Fibroblast of upper back skin (primary cell): ENCODE results near the gene CMTM6.
"Not testable (repeated sequence)": the region's sequence is repeated elsewhere in the genome, so short reads cannot be mapped to it uniquely, and the experiment has no call there.

Source experiments
- DNase-seq: peaks from one replicate; pipeline ENCODE4 v3.0.0-alpha.2; 2013

Gene CMTM6

GRCh38 chr3:32440611-32441350 lies 61.9 kb downstream of the CMTM6 start:
- peak; percentile 53 for DNase-seq

GRCh38 chr3:32439421-32439820 lies 63.2 kb downstream of the CMTM6 start:
- not testable (repeated sequence) for DNase-seq

GRCh38 chr3:32438596-32439344 lies 63.9 kb downstream of the CMTM6 start:
- DNase-seq: no peak

GRCh38 chr3:32437896-32438295 lies 64.8 kb downstream of the CMTM6 start:
- no peak for DNase-seq

GRCh38 chr3:32436816-32437189 lies 65.8 kb downstream of the CMTM6 start:
- DNase-seq: no peak

- DNase-seq: no peak
These were observed 66.5 kb downstream of the CMTM6 start for GRCh38 chr3:32435911-32436815.

- DNase-seq: no peak
These were observed 68.4 kb downstream of the CMTM6 start for GRCh38 chr3:32434206-32434605.

GRCh38 chr3:32432711-32433530 lies 69.7 kb downstream of the CMTM6 start:
- peak; percentile 29 for DNase-seq

- DNase-seq: no peak
These were observed 70.5 kb downstream of the CMTM6 start for GRCh38 chr3:32432045-32432710.

GRCh38 chr3:32431481-32431880 lies 71.2 kb downstream of the CMTM6 start:
- no peak for DNase-seq
